Panc1 (cell line): ENCODE results near the gene IRX3. TPM values are rescaled to one million over a fixed set of nuclear protein-coding genes. Genes with fewer than 3 reads are reported as not detected.

Source experiments
- ATAC-seq: fragments of 200-7000 bp; cut with Tn5 transposase; 2 replicates; pipeline ENCODE4 v1.9.1; 2020; ENCODE audit warnings: mild to moderate bottlenecking, moderate library complexity
- BruUV-seq: library from RNA; stranded (reverse); fragments of 400-500 nt; replicated peaks from 2 replicates; lab custom pipeline; 2021; lab: Mats Ljungman, UMichigan
- CTCF ChIA-PET: fragments of 300-600 bp; sonication (Branson Sonifier 250); formaldehyde crosslinking; loops from one replicate; lab custom pipeline; 2022; ENCODE audit warnings: antibody characterized with exemption; lab: Charles Lee
- POLR2A ChIA-PET: fragments of 300-600 bp; sonication (Branson Sonifier 250); formaldehyde crosslinking; loops from one replicate; lab custom pipeline; 2022; ENCODE audit warnings: antibody characterized with exemption; lab: Charles Lee
- DNase-seq: peaks from one replicate; pipeline ENCODE4 v3.0.0-alpha.2; 2010; ENCODE audit warnings: low read depth, low spot score
- H3K27ac ChIP-seq: 2 replicates; pipeline ENCODE4 v1.5.1; 2011; ENCODE audit warnings: mild to moderate bottlenecking, low read length, inconsistent platforms
- H3K27me3 ChIP-seq: fragments of 200-500 bp; sonication (Bioruptor generic); 2 replicates; pipeline ENCODE4 v1.6.0; 2014; ENCODE audit warnings: low read length, inconsistent platforms; ENCODE audit not compliant: control insufficient read depth, insufficient read depth
- H3K36me3 ChIP-seq: fragments of 200-500 bp; sonication (Bioruptor generic); 2 replicates; pipeline ENCODE4 v1.5.1; 2014; ENCODE audit warnings: inconsistent platforms, mild to moderate bottlenecking, low read length, moderate library complexity; ENCODE audit not compliant: control insufficient read depth, insufficient read depth
- H3K4me1 ChIP-seq: 2 replicates; pipeline ENCODE4 v1.5.1; 2011; ENCODE audit warnings: inconsistent platforms, mild to moderate bottlenecking, low read length, moderate library complexity; ENCODE audit not compliant: control insufficient read depth, insufficient read depth
- H3K4me3 ChIP-seq, 2 experiments: 2 replicates each; pipeline ENCODE4 v1.5.1; 2011 to 2012; ENCODE audit warnings: low read depth in 2 of 2, low read length in 2 of 2, mild to moderate bottlenecking in 2 of 2, inconsistent platforms in 1 of 2, moderate library complexity in 1 of 2
- H3K9me3 ChIP-seq: fragments of 200-500 bp; sonication (Bioruptor generic); 2 replicates; pipeline ENCODE4 v1.5.1; 2014; ENCODE audit warnings: low read depth, mild to moderate bottlenecking, inconsistent platforms, low read length, moderate library complexity; ENCODE audit not compliant: control insufficient read depth, insufficient read depth
- CTCF ChIP-seq: fragments of 450-650 bp; IDR thresholded peaks from 2 replicates; pipeline ENCODE4 v1.5.1; 2017; ENCODE audit warnings: mild to moderate bottlenecking
- POLR2AphosphoS5 ChIP-seq: IDR thresholded peaks from 2 replicates; pipeline ENCODE4 v1.6.1; 2012; ENCODE audit warnings: mild to moderate bottlenecking, low read depth, low read length, moderate library complexity
- REST ChIP-seq, 2 experiments: IDR thresholded peaks; 2 replicates each; pipeline ENCODE4 v1.6.1; 2011 to 2012; ENCODE audit warnings: low read depth in 2 of 2, control low read depth in 1 of 2, low read length in 1 of 2, mild to moderate bottlenecking in 1 of 2, moderate library complexity in 1 of 2; ENCODE audit not compliant: insufficient read depth in 1 of 2
- SIN3A ChIP-seq: IDR thresholded peaks from 2 replicates; pipeline ENCODE4 v1.6.1; 2012; ENCODE audit warnings: low read depth, mild to moderate bottlenecking, low read length, moderate library complexity, borderline replicate concordance; ENCODE audit not compliant: insufficient read depth
- TCF7L2 ChIP-seq: IDR thresholded peaks from 2 replicates; pipeline ENCODE4 v1.6.1; 2011; ENCODE audit warnings: mild to moderate bottlenecking, low read depth, low read length, inconsistent platforms
- in situ Hi-C: cut with HindIII; loops from 2 replicates; pipeline ENCODE4 v1.10.0; 2016; ENCODE audit warnings: low sequenced_read_pairs, low pct_unique_long_range_greater_than_20kb
- intact Hi-C: fragments of 100-400 bp; cut with micrococcal nuclease; formaldehyde crosslinking; loops from one replicate; pipeline ENCODE4 v1.10.0; 2022; ENCODE audit not compliant: unreplicated experiment
- total RNA-seq: library from RNA; stranded (reverse); gene quantifications from one replicate; pipeline ENCODE4 v1.2.1, GENCODE V29; 2021; ENCODE audit not compliant: unreplicated experiment

IRX3 gene
- total RNA-seq, 1 experiment from 2014 or later, result 7.0 TPM

GRCh38 chr16:54284931-54285413, 1.6 kb downstream of the IRX3 start:
- H3K27ac ChIP-seq, result no peak overlapping the region
- peak overlapping the region; percentile 64 to 77 for H3K4me3 ChIP-seq

GRCh38 chr16:54284319-54284930, 2.2 kb downstream of the IRX3 start:
- in situ Hi-C loops (no loop called here), intact Hi-C loops (loop anchor here (10.0 kb wide), 2 partner anchors 170 to 510 kb away; no protein-coding TSS in a partner anchor)
- POLR2A ChIA-PET, result interaction anchor here (0.6 kb wide), 1 partner anchor 573 kb away, joined by 3 read pairs; no protein-coding TSS in a partner anchor
- ATAC-seq, result peak; percentile 10; the same call in 1 of the 2 replicates
- no peak overlapping the region; the same call in 1 of the 2 replicates for H3K27ac ChIP-seq
- no peak for DNase-seq
- H3K27me3 ChIP-seq, result no peaks in the 10 kb centered on the region
- H3K4me3 ChIP-seq, result peak overlapping the region; percentile 64 to 77
- H3K9me3 ChIP-seq, result no peaks in the 10 kb centered on the region
- no peaks in the 10 kb centered on the region for H3K36me3 ChIP-seq
- peaks cover 3% of the 10 kb centered on the region for H3K4me1 ChIP-seq
- CTCF ChIA-PET, result no interaction called here
- no TSS peak for BruUV-seq
- TF ChIP-seq CTCF, result no peak
- TF ChIP-seq REST (IDR thresholded peaks at IDR 0.05; ENCODE audit: insufficient read depth in 1 of 2, low read depth in 2 of 2, low read length in 1 of 2), result no peak
- TF ChIP-seq POLR2AphosphoS5, result no peak
- TF ChIP-seq SIN3A, result no peak

More at GRCh38 chr16:54284931-54285413, 1.6 kb downstream of the IRX3 start:
- TF ChIP-seq POLR2AphosphoS5, result no peak
- TF ChIP-seq TCF7L2, result no peak
- TF ChIP-seq SIN3A, result no peak
- TF ChIP-seq REST (IDR thresholded peaks at IDR 0.05; ENCODE audit: insufficient read depth in 1 of 2, low read depth in 2 of 2, low read length in 1 of 2), result no peak
- TF ChIP-seq CTCF, result no peak
- Histone ChIP-seq H3K36me3 (no peaks in the 10 kb centered on the region), H3K9me3 (no peaks in the 10 kb centered on the region), H3K4me1 (peaks cover 3% of the 10 kb centered on the region), H3K27me3 (no peaks in the 10 kb centered on the region)
- no peak for DNase-seq
- CTCF ChIA-PET, result no interaction called here
- ATAC-seq, result no peak
- intact Hi-C loops (loop anchor here (10.0 kb wide), 2 partner anchors 170 to 510 kb away; no protein-coding TSS in a partner anchor), in situ Hi-C loops (no loop called here)
- POLR2A ChIA-PET, result interaction anchor here (0.6 kb wide), 1 partner anchor 573 kb away, joined by 3 read pairs; no protein-coding TSS in a partner anchor
- BruUV-seq, result no TSS peak
